RWPE2 (cell line): Measurements from ENCODE around the gene PDXP.
"Not testable (repeated sequence)": the region's sequence is repeated elsewhere in the genome, so short reads cannot be mapped to it uniquely, and the experiment has no call there.

Experiments
- ATAC-seq: fragments of 200-7000 bp; cut with Tn5 transposase; 3 replicates; pipeline ENCODE4 v1.9.1; 2021; ENCODE audit warnings: low read depth
- DNase-seq: peaks from one replicate; pipeline ENCODE4 v3.0.0-alpha.2; 2020; ENCODE audit warnings: low spot score
- H3K27ac ChIP-seq: fragments of 450-650 bp; 2 replicates; pipeline ENCODE4 v1.5.1; 2017; ENCODE audit warnings: mild to moderate bottlenecking; ENCODE audit not compliant: poor library complexity, severe bottlenecking
- H3K27me3 ChIP-seq: fragments of 250-450 bp; sonication (Bioruptor Pico); 2 replicates; pipeline ENCODE4 v1.5.1; 2021; ENCODE audit warnings: mild to moderate bottlenecking, moderate library complexity; ENCODE audit not compliant: insufficient read depth, poor library complexity, severe bottlenecking
- H3K36me3 ChIP-seq: fragments of 250-450 bp; sonication (Bioruptor Pico); 2 replicates; pipeline ENCODE4 v1.5.1; 2020; ENCODE audit warnings: low read depth, mild to moderate bottlenecking, moderate library complexity
- H3K4me1 ChIP-seq: fragments of 250-450 bp; sonication (Bioruptor Pico); 2 replicates; pipeline ENCODE4 v1.5.1; 2021; ENCODE audit warnings: mild to moderate bottlenecking, moderate library complexity; ENCODE audit not compliant: insufficient read depth, poor library complexity, severe bottlenecking
- H3K4me3 ChIP-seq: fragments of 250-450 bp; sonication (Bioruptor Pico); 2 replicates; pipeline ENCODE4 v1.5.1; 2021; ENCODE audit warnings: mild to moderate bottlenecking, moderate library complexity; ENCODE audit not compliant: severe bottlenecking
- H3K9me3 ChIP-seq: fragments of 250-450 bp; sonication (Bioruptor Pico); 2 replicates; pipeline ENCODE4 v1.5.1; 2021; ENCODE audit warnings: mild to moderate bottlenecking, moderate library complexity; ENCODE audit not compliant: severe bottlenecking
- CTCF ChIP-seq: fragments of 450-650 bp; IDR thresholded peaks from one replicate; pipeline ENCODE4 v1.5.1; 2017; ENCODE audit warnings: mild to moderate bottlenecking, moderate library complexity; ENCODE audit not compliant: poor library complexity, severe bottlenecking

Gene PDXP

GRCh38 chr22:37655252-37655563 is 3.3 kb upstream of the PDXP start:
- Histone ChIP-seq H3K4me3 (no peak overlapping the region), H3K9me3 (no peaks in the 10 kb centered on the region), H3K27ac (no peak overlapping the region), H3K36me3 (peaks cover 30% of the 10 kb centered on the region), H3K4me1 (peaks cover 3% of the 10 kb centered on the region), H3K27me3 (no peaks in the 10 kb centered on the region)
- DNase-seq (peak; percentile 54), ATAC-seq (no peak)
- TF ChIP-seq CTCF: no peak

- not testable (repeated sequence) for H3K4me3 ChIP-seq, H3K27ac ChIP-seq, ATAC-seq, H3K27me3 ChIP-seq, H3K9me3 ChIP-seq, DNase-seq, H3K4me1 ChIP-seq
- H3K36me3 ChIP-seq: peaks cover 17% of the 10 kb centered on the region
Observed at GRCh38 chr22:37656583-37656982, 1.9 kb upstream of the PDXP start.

- H3K27ac ChIP-seq: peak overlapping the region; percentile 37
Observed at GRCh38 chr22:37657590-37658132, 862 bp upstream of the PDXP start.

GRCh38 chr22:37659066-37659896 is 758 bp downstream of the PDXP start:
- H3K4me1 ChIP-seq: peaks cover 3% of the 10 kb centered on the region
- no peak for TF ChIP-seq CTCF
- DNase-seq (no peak), ATAC-seq (no peak)
- H3K9me3 ChIP-seq: no peaks in the 10 kb centered on the region
- H3K4me3 ChIP-seq: peak overlapping the region; percentile 74
- no peaks in the 10 kb centered on the region for H3K36me3 ChIP-seq
- H3K27ac ChIP-seq: peak overlapping the region; percentile 37
- no peaks in the 10 kb centered on the region for H3K27me3 ChIP-seq

More at GRCh38 chr22:37657590-37658132, 862 bp upstream of the PDXP start:
- peaks cover 3% of the 10 kb centered on the region for H3K4me1 ChIP-seq
- ATAC-seq: peak; percentile 17; the same call in 2 of the 3 replicates
- TF ChIP-seq CTCF: no peak
- peaks cover 7% of the 10 kb centered on the region for H3K36me3 ChIP-seq
- H3K27me3 ChIP-seq: no peaks in the 10 kb centered on the region
- no peak for DNase-seq
- H3K9me3 ChIP-seq: no peaks in the 10 kb centered on the region
- H3K4me3 ChIP-seq: peak overlapping the region; percentile 74

DNA sequence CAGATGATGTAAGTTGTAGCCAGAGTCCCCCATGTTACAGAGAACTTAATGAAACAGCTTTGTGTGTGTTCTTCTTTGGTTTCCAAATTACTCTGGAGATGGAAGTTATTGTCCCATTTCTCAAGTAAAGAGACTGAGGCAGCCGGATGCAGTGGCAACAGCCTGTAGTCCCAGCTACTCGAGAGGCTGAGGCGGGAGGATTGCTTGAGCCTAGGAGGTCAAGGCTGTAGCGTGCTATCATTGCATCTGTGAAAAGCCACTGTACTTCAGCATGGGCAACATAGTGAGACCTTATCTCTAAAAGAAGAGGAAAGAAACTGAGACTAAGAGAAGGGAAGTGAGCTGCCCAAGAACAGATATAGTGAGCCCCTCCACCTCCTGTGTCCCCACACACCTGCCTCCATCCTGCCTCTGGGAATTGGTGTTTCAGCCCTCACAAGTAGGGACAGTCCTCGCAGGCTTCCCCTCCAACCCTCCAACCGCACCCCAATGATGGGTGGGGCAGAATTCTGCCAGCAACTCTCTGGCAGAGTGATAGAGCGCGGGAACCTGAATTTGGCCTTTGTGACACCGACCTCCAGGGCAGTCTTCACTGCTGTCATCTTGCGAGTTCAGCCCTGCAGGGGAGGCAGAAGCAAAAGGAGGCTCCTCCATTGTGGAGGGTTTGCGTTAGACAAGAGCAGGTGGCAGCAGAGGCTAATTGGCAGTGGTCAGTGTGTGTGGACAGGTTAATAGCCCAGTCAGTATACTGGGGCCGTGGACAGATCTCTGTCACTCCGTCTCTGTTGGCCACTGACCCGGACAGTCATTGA is 1.6 kb downstream of the PDXP start:
- H3K27me3 ChIP-seq: no peaks in the 10 kb centered on the region
- no peaks in the 10 kb centered on the region for H3K9me3 ChIP-seq
- TF ChIP-seq CTCF: no peak
- H3K4me3 ChIP-seq: peak overlapping the region; percentile 74
- ATAC-seq (no peak), DNase-seq (no peak)
- no peak overlapping the region for H3K27ac ChIP-seq
- H3K4me1 ChIP-seq: peaks cover 3% of the 10 kb centered on the region
- H3K36me3 ChIP-seq: no peaks in the 10 kb centered on the region; the same call in 1 of the 2 replicates
